Activated CD4-positive, CD25-positive, alpha-beta regulatory T cell treated with anti-CD3 and anti-CD28 coated beads, Interleukin-2, amount 50 U/mL, for 24 hours (primary cell): ENCODE data around the gene RARRES2.
A peak's percentile ranks its signal among the peaks of the same experiment; 100 is the strongest.

Experiments used
- ATAC-seq, 2 donors: fragments of 150-1000 bp; cut with Tn5 transposase; one replicate each; pipeline ENCODE4 v1.10.0; 2021; ENCODE audit warnings: mild to moderate bottlenecking in 1 of 2, moderate library complexity in 1 of 2

The RARRES2 gene

DNA sequence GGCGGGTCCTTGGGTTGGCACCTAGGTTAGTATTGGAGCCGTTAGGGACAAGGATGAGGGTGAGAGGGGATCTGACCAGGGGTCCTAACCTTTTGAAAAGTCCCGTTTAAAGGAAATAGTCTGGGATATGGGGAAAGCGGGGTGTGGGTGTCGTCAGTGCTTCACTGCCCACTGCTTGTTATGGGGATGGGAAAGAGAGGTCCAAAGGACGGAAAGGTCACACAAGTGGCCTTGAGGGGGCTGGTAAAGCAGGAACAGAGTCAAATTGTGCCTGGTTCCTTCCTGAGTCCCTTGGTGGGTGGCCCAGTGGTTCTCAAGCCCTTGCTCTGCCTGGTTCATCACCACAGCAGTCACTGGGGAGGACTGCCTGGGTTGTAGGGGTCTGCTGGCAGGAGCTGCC, 35.1 kb upstream of the RARRES2 start:
- no peak for ATAC-seq

DNA sequence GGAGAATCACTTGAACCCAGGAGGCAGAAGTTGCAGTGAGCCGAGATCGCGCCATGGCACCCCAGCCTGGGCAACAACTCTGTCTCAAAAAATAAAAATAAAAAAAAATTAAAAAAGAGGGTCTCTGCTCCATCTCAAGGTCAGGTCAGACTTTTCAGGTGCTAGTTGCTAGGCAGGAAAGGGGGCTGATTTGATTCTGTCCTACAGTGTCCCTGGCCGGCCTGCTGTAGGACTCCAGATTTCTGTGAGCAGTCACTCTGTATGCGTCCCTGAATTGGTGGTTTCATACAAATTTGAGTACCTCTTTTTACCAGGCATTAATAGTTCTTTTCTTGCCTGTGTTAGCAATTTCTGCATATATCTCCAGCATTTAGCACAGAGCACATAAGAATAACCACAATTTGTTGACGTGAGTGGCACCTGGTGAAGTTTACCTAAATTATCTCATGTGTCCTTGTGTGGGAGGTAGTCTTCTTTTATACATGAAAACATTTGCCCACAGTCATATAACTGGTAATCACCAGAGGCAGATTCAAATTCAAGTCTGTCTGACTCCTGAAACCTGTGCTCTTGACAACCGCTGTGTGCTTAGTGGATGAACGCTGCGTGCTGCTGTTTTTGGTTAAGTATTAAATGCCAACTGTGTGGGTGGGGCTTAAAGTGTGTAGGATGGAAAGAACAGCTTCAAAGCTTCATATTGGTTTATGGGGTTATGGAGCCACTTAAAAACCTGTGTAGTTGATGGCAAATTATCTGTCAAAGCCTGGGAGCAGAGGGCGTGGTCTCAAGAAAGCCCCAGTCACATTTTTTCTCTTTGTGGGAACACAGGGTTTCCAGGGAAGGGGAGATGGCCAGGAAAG, 34.5 kb upstream of the RARRES2 start:
- ATAC-seq, result peak; percentile 15 to 25

DNA sequence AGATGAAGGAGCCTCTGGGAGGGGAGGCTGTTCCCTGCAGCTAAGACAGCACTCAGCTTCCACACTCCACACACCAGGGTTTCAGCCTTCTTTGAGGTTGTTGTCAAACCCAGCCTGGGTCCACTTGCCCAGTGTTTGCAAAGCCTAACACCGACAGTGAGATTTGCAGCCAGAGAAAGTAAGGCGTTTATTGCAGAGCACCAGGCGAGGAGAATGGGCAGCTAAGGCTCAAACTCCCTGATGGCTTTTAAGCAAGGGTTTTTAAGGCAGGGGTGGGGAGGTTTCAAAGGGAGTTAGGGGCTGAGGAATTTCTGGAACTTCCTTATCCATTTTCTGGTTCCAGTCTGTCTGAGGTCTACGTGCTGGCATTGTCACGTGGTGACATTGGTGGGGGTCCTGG, 33.0 kb upstream of the RARRES2 start:
- ATAC-seq, result no peak

DNA sequence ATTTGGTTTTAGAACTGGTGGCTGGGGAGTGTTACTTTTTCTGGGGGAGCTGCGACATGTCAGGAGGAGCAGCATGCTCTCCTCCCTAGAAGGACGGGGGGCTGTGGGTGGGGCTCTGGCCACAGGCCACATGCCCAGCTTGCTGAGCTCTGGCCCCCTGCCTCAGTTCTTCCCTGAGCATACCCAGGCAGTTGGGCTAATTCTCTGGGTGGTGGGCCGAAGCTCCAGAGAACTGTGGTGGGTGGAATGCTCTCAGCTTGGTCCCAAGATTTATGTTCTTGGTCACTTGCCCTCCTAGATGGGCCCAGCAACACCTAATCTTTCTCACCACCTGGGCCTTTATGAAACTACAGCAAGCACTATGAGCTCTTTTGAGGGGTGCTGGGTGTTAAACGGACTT, 32.6 kb upstream of the RARRES2 start:
- ATAC-seq, result no peak

DNA sequence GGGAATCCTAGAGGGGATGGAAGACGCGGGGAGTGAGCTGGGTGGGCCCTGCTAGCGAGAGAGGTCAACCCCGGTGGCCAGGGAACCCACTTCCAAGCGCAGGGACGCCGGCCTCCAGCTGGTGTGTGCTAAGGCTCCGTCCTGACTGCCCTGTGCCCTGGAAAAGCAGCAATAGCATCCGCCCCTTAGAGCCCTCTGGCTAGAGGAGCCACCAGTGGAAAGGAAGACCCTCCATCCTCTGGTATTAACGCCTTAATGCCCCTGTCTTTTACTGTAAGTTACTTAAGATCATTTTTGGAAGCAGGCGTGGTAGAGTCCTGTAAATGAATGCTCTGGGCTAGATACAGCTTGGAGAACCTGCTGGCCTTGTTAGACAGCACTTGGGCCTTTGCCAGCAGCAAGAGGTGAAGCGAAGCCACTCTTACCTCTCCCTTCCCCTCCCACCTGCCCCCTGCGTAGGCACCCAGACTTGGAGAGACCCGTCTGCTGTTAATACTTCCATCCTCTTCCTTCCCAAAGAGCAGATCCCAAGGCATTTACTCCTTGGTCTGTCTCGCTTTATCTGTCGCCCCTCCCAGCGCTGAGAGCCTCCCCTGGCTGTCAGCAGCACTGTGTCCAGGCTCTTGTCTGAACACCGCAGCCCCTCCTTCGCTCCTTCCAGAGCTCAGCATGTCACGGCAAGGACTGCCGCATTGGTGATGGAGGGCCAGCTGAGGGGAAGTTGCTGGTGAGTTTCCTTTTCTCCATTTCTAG, 31.8 kb upstream of the RARRES2 start:
- ATAC-seq, result no peak

DNA sequence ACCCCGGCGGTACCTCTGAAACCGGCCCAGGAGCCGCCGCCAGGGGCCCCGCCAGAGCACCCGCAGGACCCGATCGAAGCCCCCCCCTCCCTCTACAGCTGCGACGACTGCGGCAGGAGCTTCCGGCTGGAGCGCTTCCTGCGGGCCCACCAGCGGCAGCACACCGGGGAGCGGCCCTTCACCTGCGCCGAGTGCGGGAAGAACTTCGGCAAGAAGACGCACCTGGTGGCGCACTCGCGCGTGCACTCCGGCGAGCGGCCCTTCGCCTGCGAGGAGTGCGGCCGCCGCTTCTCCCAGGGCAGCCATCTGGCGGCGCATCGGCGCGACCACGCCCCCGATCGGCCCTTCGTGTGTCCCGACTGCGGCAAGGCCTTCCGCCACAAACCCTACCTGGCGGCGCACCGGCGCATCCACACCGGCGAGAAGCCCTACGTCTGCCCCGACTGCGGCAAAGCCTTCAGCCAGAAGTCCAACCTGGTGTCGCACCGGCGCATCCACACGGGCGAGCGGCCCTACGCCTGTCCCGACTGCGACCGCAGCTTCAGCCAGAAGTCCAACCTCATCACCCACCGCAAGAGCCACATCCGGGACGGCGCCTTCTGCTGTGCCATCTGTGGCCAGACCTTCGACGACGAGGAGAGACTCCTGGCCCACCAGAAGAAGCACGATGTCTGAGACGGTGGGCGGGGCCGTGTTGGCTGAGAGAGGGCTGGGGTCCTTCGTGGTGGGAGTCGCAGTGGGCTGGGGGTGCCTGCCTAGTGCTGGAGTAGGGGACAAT, 31.0 kb upstream of the RARRES2 start:
- no peak for ATAC-seq

DNA sequence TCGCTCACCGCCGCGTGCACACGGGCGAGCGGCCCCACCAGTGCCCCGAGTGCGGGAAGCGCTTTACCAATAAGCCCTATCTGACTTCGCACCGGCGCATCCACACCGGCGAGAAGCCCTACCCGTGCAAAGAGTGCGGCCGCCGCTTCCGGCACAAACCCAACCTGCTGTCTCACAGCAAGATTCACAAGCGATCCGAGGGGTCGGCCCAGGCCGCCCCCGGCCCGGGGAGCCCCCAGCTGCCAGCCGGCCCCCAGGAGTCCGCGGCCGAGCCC, 30.5 kb upstream of the RARRES2 start:
- no peak for ATAC-seq

DNA sequence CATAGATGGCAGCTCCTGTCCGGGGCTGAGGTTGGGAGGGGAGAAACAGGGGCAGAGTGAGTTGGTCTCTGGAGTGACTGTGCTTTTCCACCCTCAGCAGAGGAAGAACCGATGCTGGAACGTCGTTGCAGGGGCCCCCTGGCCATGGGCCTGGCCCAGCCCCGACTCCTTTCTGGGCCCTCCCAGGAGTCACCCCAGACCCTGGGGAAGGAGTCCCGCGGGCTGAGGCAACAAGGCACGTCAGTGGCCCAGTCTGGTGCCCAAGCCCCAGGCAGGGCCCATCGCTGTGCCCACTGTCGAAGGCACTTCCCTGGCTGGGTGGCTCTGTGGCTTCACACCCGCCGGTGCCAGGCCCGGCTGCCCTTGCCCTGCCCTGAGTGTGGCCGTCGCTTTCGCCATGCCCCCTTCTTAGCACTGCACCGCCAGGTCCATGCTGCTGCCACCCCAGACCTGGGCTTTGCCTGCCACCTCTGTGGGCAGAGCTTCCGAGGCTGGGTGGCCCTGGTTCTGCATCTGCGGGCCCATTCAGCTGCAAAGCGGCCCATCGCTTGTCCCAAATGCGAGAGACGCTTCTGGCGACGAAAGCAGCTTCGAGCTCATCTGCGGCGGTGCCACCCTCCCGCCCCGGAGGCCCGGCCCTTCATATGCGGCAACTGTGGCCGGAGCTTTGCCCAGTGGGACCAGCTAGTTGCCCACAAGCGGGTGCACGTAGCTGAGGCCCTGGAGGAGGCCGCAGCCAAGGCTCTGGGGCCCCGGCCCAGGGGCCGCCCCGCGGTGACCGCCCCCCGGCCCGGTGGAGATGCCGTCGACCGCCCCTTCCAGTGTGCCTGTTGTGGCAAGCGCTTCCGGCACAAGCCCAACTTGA, 29.9 kb upstream of the RARRES2 start:
- no peak for ATAC-seq

DNA sequence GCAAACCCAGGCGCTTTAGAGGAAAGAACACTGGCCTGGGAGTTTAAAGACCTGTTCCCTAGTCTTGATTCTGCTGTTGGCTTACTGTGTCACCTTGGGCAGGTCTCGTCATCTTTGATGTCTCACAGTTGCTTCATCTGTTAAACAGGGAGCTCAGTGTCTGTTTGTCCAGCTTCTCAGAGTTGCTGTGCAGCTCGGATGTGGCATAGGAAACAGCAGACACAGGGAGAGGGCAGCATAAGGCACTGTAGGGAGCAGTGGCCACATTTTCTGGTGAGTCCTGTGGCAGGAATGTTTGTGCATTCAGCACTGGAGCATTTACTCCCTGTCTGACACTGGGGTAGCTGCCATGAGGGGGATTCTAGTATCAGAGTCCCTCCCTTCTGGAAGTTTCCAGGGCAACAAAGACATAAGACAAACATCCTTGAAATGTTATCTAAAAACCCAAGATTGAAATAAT, 29.2 kb upstream of the RARRES2 start:
- no peak for ATAC-seq

DNA sequence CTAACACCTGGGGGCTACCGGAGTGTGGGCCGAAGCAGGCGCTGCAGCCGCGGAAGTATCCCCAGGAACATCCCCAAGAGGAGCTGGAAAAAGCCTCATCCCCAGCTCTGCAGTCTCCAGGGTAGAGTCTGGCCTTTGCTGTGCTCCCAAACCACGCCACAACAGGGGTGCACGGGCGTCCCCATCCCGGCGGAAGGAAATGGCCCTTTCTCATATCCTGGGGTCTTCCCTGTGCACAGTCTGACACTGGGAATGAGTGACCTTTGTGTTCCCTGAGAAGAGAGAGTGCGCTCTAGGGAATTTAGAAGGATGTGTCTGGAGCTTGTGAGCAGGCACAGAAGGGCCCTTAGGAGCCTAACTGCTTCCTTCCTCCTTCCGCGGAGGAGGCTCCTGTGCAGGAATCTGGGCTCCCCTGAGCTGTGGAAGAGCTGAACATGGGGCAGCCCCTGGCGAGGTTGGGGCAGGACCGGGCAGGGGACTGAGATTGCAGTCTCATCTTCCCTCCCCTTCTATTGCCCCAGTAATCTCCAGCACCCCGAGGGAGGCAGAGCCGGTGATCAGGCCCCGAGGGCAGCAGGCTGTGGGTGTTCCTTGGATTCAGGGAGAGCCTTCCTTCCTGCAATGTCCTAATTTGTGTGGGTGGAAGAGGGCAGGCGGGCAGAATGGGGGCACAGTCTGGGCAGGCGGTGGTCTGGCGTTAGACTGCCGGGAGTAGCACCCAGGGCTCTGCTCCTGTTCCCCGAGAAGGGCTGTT, 28.5 kb upstream of the RARRES2 start:
- no peak for ATAC-seq

DNA sequence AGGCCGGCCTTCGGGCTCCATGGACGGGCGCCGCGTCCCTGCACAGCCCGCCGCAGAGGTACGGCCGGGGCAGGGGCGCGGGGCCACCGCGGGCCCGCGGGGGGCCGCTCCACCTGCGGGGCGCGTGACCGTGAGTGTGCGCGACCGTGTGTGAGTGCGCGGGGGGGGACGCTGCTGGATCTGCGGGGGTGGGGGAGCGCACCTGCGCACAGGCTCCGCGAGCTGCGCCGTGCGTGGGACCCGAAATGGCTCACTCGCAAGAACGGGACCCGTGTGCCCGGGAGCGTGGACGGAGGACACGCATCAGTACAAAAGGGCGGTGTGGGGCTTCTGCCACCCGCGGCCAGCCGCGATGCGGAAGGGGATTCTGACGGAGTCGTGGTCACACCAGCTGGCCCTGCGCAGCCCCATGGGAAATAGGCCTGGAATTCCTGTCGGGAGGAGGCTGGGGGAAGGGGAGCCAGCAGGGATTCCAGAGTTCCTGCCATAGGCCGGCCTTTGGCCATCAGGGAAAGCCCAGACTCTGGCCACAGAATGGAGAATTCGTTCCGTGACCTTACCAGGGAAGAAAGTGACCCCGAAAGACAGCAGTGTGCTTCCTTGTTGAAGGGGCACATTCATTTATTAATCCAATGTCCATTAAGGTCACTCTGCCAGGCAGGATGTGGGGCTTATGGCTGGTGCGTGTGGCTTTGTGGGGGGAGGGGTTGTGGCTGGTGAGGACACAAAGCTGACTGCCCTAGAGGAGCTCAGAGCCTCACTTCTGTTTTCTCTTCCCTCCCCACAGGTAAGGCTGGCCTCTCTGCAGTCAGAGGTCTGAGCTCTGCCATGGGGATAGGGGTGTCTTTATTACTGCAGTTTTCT, 27.7 kb upstream of the RARRES2 start:
- peak; percentile 52 to 55 for ATAC-seq

DNA sequence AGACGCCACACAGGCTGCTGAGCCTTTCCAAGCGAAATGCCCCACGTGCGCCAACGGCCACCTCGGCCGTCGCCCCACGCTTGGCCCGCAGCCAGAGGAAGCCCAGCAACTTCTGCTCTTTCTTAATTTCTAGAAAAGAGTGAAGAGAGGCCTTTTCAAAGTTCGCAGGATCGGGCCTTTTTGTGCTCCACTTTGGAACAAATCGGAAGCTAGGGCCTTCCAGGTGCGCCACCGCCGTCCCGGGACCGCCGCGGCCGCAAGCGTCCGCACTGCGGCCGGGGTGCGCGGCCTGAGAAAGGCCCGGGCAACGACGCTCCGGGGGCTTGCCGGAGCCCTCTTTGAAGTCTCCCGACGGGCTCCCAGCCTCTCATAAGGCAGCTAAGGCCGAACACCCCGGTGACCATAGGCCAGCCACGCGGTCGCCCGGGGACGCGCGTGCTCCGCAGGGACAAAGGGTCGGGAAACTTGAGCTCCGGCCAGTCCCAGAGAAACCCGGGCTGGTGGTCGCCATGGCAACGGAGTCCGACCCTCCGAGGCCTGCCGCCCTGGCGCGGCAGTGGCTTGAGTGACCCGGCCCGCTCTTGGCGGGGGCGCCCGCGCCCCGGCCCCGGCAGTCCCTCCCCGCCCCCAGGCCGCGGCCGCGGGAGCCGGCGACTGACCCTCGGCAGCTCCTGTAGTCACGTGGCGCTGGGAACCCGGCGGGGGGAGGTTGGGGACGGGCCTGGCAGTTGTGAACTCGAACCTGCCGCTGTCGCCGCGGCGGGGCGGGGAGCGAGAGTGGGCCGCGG, 26.9 kb upstream of the RARRES2 start, which contains the start of gene REPIN1:
Gene REPIN1, plus strand, starts transcription at position 727 of the 788 bp plus-strand sequence. CDS start 890 bp downstream, outside the sequence.
- peak; percentile 51 to 55 for ATAC-seq

DNA sequence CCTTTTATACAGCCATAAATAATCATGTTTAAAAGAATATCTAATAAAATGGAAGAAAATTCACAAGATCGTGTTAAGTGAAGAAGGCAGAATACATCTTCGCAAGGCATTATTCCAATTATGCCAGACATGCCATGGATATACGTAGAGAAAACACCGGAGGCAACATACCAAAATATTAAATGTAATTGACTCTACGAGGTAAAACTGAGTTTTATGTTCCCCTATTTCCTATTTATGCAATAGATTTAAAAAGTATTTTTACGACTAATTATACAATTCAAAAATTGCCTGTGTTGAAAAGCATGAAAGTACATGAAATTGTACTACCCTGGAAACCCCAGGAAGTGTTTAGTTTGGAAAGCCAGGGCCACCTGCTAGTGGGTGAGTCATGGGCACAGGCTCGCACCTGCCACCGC, 26.3 kb upstream of the RARRES2 start:
- ATAC-seq, result peak; percentile 60 to 66

DNA sequence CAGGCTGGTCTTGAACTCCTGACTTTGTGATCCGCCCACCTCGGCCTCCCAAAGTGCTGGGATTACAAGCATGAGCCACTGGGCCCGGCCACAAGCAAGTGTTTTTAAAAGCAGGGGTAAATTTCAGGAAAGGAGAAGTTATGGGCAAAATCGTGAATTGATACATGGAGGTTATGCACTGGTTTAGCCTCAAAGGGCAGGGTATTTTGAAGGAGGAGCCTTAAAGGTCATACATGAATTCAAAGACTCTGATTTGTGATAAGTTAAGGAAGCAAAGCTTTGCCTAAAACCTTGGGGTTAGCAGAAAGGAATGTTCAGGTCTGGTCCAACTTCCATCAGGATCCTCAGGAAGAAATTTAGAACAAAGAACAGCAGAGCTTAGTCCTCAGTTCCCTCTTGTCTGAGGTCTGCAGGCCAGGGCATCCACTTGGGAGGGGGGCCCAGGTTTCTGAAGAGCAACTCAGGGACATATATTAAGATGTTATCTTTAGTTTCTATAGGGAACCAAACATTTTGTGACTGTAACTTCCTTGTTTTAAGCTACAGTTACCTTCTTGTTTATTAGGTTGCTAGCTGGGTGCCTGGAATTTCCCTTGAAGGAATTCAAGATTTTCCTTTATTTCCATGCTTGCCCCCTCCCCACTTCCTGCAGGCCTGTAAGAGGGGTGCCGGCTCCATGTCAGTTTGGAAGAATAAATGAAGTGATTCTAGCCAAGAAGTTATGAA, 24.4 kb upstream of the RARRES2 start:
- ATAC-seq, result no peak

DNA sequence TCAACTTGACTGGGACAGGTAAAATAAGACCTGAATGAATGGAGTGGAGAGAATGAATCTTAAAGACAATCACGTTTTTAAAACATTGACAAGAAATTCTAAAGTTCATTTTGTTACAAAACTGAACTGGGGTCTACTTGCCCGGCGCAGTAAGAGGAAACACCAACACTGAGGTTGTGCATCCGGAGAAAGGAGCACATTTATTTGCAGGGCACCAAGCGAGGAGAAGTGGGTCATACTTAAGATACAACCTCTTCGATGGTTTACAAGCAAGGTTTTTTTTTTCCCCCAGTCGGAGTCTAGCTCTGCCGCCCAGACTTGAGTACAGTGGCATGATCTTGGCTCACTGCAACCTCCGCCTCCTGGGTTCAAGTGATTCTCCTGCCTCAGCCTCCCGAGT, 23.8 kb upstream of the RARRES2 start:
- no peak for ATAC-seq

DNA sequence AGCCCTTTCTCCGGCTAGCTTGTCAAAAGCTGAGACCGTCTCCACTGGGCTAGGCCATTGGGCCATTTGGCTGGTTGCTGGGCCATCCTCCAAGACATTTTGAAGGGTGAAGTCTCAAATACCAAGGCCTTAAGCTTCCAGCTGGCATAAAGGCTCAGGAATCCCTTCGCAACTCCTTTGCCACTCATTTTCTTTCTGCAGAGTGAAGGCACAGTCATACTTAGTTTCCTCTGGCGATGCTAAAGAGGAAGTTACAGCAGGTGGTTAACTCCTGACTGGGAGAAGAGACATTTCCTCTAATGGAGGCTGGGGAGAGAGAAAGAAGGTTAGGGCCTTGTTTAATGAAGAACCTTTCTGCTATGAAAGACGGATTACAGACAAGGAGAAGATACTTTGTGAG, 22.4 kb upstream of the RARRES2 start:
- no peak for ATAC-seq

DNA sequence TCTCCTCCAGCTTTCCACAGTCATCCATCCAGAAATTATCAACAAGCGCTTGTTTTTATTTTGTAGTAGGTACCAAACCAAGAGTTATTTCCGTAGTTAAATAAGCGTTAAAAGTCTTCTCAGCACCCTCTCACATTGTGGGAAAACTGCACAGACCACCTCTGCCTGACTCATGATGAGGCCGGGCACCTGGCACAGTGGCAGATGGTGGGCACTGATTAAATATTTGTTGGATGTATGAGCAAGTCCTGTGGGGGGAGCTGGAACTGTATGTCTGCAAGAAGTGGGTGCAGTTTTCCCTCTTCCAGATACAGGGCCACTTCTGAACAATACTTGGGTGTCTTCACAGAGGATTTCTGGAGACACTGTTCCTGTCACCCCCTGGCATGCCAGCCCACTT, 21.9 kb upstream of the RARRES2 start:
- ATAC-seq, result no peak

DNA sequence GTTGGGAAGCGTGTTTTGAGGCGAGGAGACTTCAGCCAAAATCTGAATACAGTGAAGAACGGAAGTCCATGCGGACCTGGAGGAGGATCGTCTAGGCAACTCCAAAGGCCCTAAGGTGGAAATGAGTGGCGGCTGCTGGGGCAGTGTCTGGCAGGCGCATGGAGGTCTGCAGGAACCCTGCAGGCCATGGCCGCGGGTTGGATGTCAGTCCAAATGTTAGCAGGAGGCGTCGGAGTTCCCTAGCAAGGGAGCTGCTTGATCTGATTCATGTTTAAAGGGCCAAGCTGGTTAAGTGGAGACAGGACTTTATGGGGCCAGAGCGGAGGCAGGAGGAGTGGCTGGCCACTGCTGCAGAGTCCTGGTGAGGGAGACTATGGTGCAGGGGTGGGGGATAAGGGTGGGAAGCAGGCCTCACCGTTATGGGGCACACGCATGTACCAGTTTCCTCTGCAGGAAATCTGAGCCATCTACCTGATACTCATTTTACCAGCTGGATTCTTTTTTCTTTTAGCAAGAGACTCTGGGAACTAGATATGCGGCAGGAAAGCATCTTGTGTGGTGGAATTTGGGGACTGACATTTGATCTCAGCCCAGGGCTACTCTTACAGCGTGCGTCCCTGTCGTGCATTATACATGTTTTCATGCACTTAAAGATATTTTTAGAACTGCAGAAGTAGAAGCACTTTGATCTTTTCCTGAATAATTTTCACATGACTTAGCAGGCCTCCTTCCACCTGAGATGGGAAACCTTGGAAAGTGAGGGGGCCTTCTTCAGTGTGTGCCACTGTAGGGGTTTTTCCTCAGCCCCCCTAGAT, 20.6 kb upstream of the RARRES2 start:
- ATAC-seq, result no peak
